ENCODE data around the gene FGF2. TPM values are rescaled to one million over a fixed set of nuclear protein-coding genes. Genes with fewer than 3 reads are reported as not detected.

Gene FGF2
- total RNA-seq, 1 experiment from 2014 or later = 4.1 TPM

DNA sequence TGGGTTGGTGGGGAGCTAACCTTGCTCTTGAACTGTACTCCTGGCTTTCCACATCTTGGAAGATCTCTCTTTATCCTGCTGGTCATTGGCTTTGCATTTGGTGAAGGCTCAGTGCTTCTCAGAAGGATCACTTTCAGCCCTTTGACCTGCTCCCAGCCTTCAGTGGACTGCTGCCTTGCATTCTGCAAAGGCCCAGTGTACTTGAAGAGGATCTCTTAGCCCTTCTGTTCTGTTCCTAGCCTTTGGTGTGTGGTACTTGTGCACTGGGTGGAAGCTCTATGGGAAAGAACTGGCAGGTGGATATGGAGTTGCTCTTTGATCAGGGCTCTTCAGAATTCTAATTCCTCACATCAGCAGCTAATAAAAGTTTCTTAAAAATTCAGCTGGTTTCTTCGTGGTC lies 46.5 kb downstream of the FGF2 start:
- POLR2A ChIA-PET (ENCODE audit: unreplicated experiment) = interaction anchor here (0.6 kb wide), 1 partner anchor 16 kb away, joined by 3 read pairs; no protein-coding TSS in a partner anchor
- H3K4me3 ChIP-seq (ENCODE audit: low read length) = no peak overlapping the region
- ATAC-seq = peak; percentile 23; the same call in 1 of the 2 replicates

DNA sequence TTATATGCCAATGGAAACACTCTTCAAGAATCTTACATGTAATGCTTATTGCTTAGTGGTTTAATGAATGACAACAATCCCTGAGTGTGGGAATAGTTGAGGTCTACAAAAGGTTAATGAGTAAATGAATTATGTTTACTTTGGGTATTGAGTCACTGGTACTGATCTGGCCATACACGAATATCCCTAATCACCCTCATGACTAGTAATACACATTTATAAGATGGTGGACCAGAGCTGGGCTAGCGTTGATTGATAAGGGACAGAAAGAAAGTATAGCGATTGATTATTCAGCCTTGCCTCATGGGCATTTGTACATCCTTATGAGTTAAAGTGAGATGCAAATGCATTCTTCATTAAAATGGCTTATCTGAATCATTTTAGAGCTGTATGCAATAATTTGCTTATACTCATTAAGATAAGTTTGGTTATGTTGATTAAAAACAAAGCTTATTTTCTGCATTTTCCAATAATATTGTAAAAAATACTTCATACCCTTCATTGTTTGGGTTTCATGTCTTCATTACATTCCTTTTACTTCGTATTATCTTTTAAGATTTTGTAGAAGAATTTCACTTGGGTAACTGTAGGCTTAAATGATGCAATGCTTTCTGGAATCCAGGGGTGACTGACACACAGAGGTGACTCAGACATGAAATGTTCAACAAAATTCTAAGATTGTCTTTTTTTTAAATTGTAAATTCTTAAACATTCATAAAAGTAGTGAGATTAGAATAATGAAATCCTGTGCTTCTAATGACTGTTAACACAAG lies 47.4 kb downstream of the FGF2 start:
- Histone ChIP-seq H3K36me3 (ENCODE audit: low read depth, low read length) (no peaks in the 10 kb centered on the region), H3K27me3 (ENCODE audit: low read length) (no peaks in the 10 kb centered on the region), H3K79me2 (ENCODE audit: low read length) (no peaks in the 10 kb centered on the region), H3K9ac (ENCODE audit: low read length) (peak overlapping the region; percentile 21; the same call in 1 of the 2 replicates), H3K4me3 (ENCODE audit: low read length) (peak overlapping the region; percentile 29; the same call in 1 of the 2 replicates), H3F3A (ENCODE audit: low read length, unreplicated experiment) (no peaks in the 10 kb centered on the region), H3K4me1 (ENCODE audit: insufficient read depth, low read length) (peaks cover 19% of the 10 kb centered on the region), H3K9me2 (replicated peaks; ENCODE audit: low read length) (no peaks in the 10 kb centered on the region), H3K9me3 (ENCODE audit: low read length) (no peaks in the 10 kb centered on the region), H3K27ac (ENCODE audit: low read length) (peak overlapping the region; percentile 80), H2AFZ (ENCODE audit: low read length) (no peak overlapping the region), H4K20me1 (ENCODE audit: low read length) (no peaks in the 10 kb centered on the region), H3K4me2 (ENCODE audit: low read length) (peak overlapping the region; percentile 69)
- BruUV-seq (replicated peaks) = no TSS peak
- ChIA-PET CTCF (interaction anchor here (0.6 to 0.7 kb wide), 2 partner anchors 46 to 63 kb away, joined by 3 to 5 read pairs; no protein-coding TSS in a partner anchor), POLR2A (ENCODE audit: unreplicated experiment) (interaction anchor here (0.6 kb wide), 3 partner anchors 9 to 108 kb away, joined by 3 to 5 read pairs (median 4); no protein-coding TSS in a partner anchor)
- TF ChIP-seq EZH2phosphoT487 (IDR thresholded peaks at IDR 0.05; ENCODE audit: borderline replicate concordance, low read length) (no peak), EZH2 (IDR thresholded peaks at IDR 0.05; ENCODE audit: low read length, unreplicated experiment) (no peak), CTCF (conservative IDR thresholded peaks at IDR 0.05; ENCODE audit: low read depth, low read length) (no peak)
- peak; percentile 67 for DNase-seq
- ATAC-seq = peak; percentile 85
- intact Hi-C loops (cut with micrococcal nuclease) = loop anchor here (5.0 kb wide), 1 partner anchor 47 kb away; the partner anchor contains the start of gene FGF2

More for the DNA sequence above, 46.5 kb downstream of the FGF2 start:
- DNase-seq = no peak
- CTCF ChIA-PET = interaction anchor here (0.7 kb wide), 1 partner anchor 64 kb away, joined by 5 read pairs; no protein-coding TSS in a partner anchor
- no peaks in the 10 kb centered on the region for H3K27me3 ChIP-seq (ENCODE audit: low read length)
- BruUV-seq (replicated peaks) = no TSS peak
- TF ChIP-seq CTCF (conservative IDR thresholded peaks at IDR 0.05; ENCODE audit: low read depth, low read length) (no peak), EZH2 (IDR thresholded peaks at IDR 0.05; ENCODE audit: low read length, unreplicated experiment) (no peak), EZH2phosphoT487 (IDR thresholded peaks at IDR 0.05; ENCODE audit: borderline replicate concordance, low read length) (no peak)
- H2AFZ ChIP-seq (ENCODE audit: low read length) = no peak overlapping the region
- H3K4me2 ChIP-seq (ENCODE audit: low read length) = peak overlapping the region; percentile 69
- H3K27ac ChIP-seq (ENCODE audit: low read length) = peak overlapping the region; percentile 44
- H3F3A ChIP-seq (ENCODE audit: low read length, unreplicated experiment) = no peaks in the 10 kb centered on the region
- no peaks in the 10 kb centered on the region for H3K36me3 ChIP-seq (ENCODE audit: low read depth, low read length)
- no peaks in the 10 kb centered on the region for H3K9me3 ChIP-seq (ENCODE audit: low read length)
- H3K9ac ChIP-seq (ENCODE audit: low read length) = no peak overlapping the region
- intact Hi-C loops (cut with micrococcal nuclease) = loop anchor here (5.0 kb wide), 1 partner anchor 46 kb away; the partner anchor contains the start of gene FGF2
- no peaks in the 10 kb centered on the region for H3K79me2 ChIP-seq (ENCODE audit: low read length)
- H4K20me1 ChIP-seq (ENCODE audit: low read length) = no peaks in the 10 kb centered on the region
- no peaks in the 10 kb centered on the region for H3K9me2 ChIP-seq (replicated peaks; ENCODE audit: low read length)
- H3K4me1 ChIP-seq (ENCODE audit: insufficient read depth, low read length) = peaks cover 19% of the 10 kb centered on the region
